ENCODE measurements around the gene NEDD4L.

Gene NEDD4L

GRCh38 chr18:58322464-58322863, 278.4 kb downstream of the NEDD4L start:
- no peak for DNase-seq (ENCODE audit: low spot score)

GRCh38 chr18:58323866-58324762, 280.1 kb downstream of the NEDD4L start:
- DNase-seq (ENCODE audit: low spot score), result no peak

- no peak for DNase-seq (ENCODE audit: low spot score)
Observed at GRCh38 chr18:58324824-58325480, 280.9 kb downstream of the NEDD4L start.

- no peak for DNase-seq (ENCODE audit: low spot score)
Observed at GRCh38 chr18:58325494-58325893, 281.5 kb downstream of the NEDD4L start.

GRCh38 chr18:58334061-58334460, 290.0 kb downstream of the NEDD4L start:
- DNase-seq (ENCODE audit: low spot score), result no peak

GRCh38 chr18:58335223-58335622, 291.2 kb downstream of the NEDD4L start:
- no peak for DNase-seq (ENCODE audit: low spot score)

GRCh38 chr18:58335821-58336220, 291.8 kb downstream of the NEDD4L start:
- no peak for DNase-seq (ENCODE audit: low spot score)

GRCh38 chr18:58336605-58337004, 292.6 kb downstream of the NEDD4L start:
- no peak for DNase-seq (ENCODE audit: low spot score)

GRCh38 chr18:58337285-58337684, 293.3 kb downstream of the NEDD4L start:
- DNase-seq (ENCODE audit: low spot score), result no peak

GRCh38 chr18:58337686-58338085, 293.7 kb downstream of the NEDD4L start:
- DNase-seq (ENCODE audit: low spot score), result no peak

GRCh38 chr18:58338141-58338540, 294.1 kb downstream of the NEDD4L start:
- no peak for DNase-seq (ENCODE audit: low spot score)

GRCh38 chr18:58338961-58339592, 295.1 kb downstream of the NEDD4L start:
- no peak for DNase-seq (ENCODE audit: low spot score)

- DNase-seq (ENCODE audit: low spot score), result no peak
Observed at GRCh38 chr18:58339890-58340289, 295.9 kb downstream of the NEDD4L start.

- no peak for DNase-seq (ENCODE audit: low spot score)
Observed at GRCh38 chr18:58341916-58342315, 297.9 kb downstream of the NEDD4L start.

GRCh38 chr18:58344080-58344670, 300.1 kb downstream of the NEDD4L start:
- DNase-seq (ENCODE audit: low spot score), result no peak

- no peak for DNase-seq (ENCODE audit: low spot score)
Observed at GRCh38 chr18:58344861-58345463, 300.9 kb downstream of the NEDD4L start.

- no peak for DNase-seq (ENCODE audit: low spot score)
Observed at GRCh38 chr18:58345875-58346274, 301.8 kb downstream of the NEDD4L start.

GRCh38 chr18:58347135-58347534, 303.1 kb downstream of the NEDD4L start:
- no peak for DNase-seq (ENCODE audit: low spot score)

GRCh38 chr18:58348517-58348916, 304.5 kb downstream of the NEDD4L start:
- no peak for DNase-seq (ENCODE audit: low spot score)

GRCh38 chr18:58348951-58349350, 304.9 kb downstream of the NEDD4L start:
- DNase-seq (ENCODE audit: low spot score), result no peak

- DNase-seq (ENCODE audit: low spot score), result no peak
Observed at GRCh38 chr18:58349650-58350049, 305.6 kb downstream of the NEDD4L start.

GRCh38 chr18:58350526-58350925, 306.5 kb downstream of the NEDD4L start:
- no peak for DNase-seq (ENCODE audit: low spot score)

Measured in activated CD4-positive, alpha-beta T cell treated with anti-CD3 and anti-CD28 coated beads, Interleukin-2, Interleukin-4, amounts not matched to agents 100 ng/mL and 50 ng/mL, durations not matched to agents 16 hours and 8 hours (primary cell).